GM12875 (cell line): ENCODE measurements around the gene RHOBTB3.
"Not testable (repeated sequence)": the region's sequence is repeated elsewhere in the genome, so short reads cannot be mapped to it uniquely, and the experiment has no call there.

ENCODE experiments used
- H3K4me3 ChIP-seq: one replicate; pipeline ENCODE4 v1.5.1; 2011; ENCODE audit warnings: low read depth, low read length, control low read depth
- CTCF ChIP-seq: IDR thresholded peaks from 2 replicates; pipeline ENCODE4 v1.5.1; 2011; ENCODE audit warnings: low read depth, mild to moderate bottlenecking, control low read depth, inconsistent platforms, low read length, moderate library complexity, borderline replicate concordance; ENCODE audit not compliant: insufficient read depth

The RHOBTB3 gene

GRCh38 chr5:95832664-95833063 lies 101.5 kb downstream of the RHOBTB3 start:
- no peak for TF ChIP-seq CTCF
- no peak overlapping the region for H3K4me3 ChIP-seq

- no peak for TF ChIP-seq CTCF
- H3K4me3 ChIP-seq: peak overlapping the region; percentile 52
Observed at GRCh38 chr5:95835682-95836385, 104.7 kb downstream of the RHOBTB3 start.

- no peak overlapping the region for H3K4me3 ChIP-seq
- no peak for TF ChIP-seq CTCF
Observed at GRCh38 chr5:95836544-95836943, 105.4 kb downstream of the RHOBTB3 start.

GRCh38 chr5:95836971-95837370 lies 105.8 kb downstream of the RHOBTB3 start:
- H3K4me3 ChIP-seq: not testable (repeated sequence)

GRCh38 chr5:95837492-95837891 lies 106.4 kb downstream of the RHOBTB3 start:
- TF ChIP-seq CTCF: no peak

GRCh38 chr5:95838001-95838520 lies 106.9 kb downstream of the RHOBTB3 start:
- H3K4me3 ChIP-seq: no peak overlapping the region
- TF ChIP-seq CTCF: no peak

More at GRCh38 chr5:95837492-95837891, 106.4 kb downstream of the RHOBTB3 start:
- no peak overlapping the region for H3K4me3 ChIP-seq

GRCh38 chr5:95838556-95838955 lies 107.4 kb downstream of the RHOBTB3 start:
- no peak overlapping the region for H3K4me3 ChIP-seq
- TF ChIP-seq CTCF: no peak
